HUDEP-2 (cell line): ENCODE results near the gene ITPKB.
"Not testable (repeated sequence)": the region's sequence is repeated elsewhere in the genome, so short reads cannot be mapped to it uniquely, and the experiment has no call there.

ENCODE experiments used
- DNase-seq, 76 experiments: peaks; one replicate each; lab custom pipeline; 2025; ENCODE audit not compliant: unreplicated experiment in 76 of 76; lab: John Stamatoyannopoulos, UW

The ITPKB gene

GRCh38 chr1:226761322-226761721 is 22.2 kb upstream of the ITPKB start:
- no peak for DNase-seq

GRCh38 chr1:226754793-226755533 is 15.9 kb upstream of the ITPKB start:
- peak in 71 of 76 experiments; percentile 23 to 87 (median 59) for DNase-seq

- no peak for DNase-seq
Observed at GRCh38 chr1:226754097-226754496, 15.0 kb upstream of the ITPKB start.

- DNase-seq = no peak
Observed at GRCh38 chr1:226751703-226752102, 12.6 kb upstream of the ITPKB start.

GRCh38 chr1:226751214-226751613 is 12.1 kb upstream of the ITPKB start:
- DNase-seq = no peak

GRCh38 chr1:226749467-226749866 is 10.4 kb upstream of the ITPKB start:
- DNase-seq = no peak

GRCh38 chr1:226748306-226748705 is 9.2 kb upstream of the ITPKB start:
- no peak for DNase-seq

- DNase-seq = not testable (repeated sequence)
Observed at GRCh38 chr1:226747519-226748263, 8.6 kb upstream of the ITPKB start.

- DNase-seq = no peak
Observed at GRCh38 chr1:226743259-226743658, 4.2 kb upstream of the ITPKB start.

GRCh38 chr1:226741009-226741408 is 1.9 kb upstream of the ITPKB start:
- DNase-seq = no peak

- peak in 1 of 76 experiments; percentile 6 for DNase-seq
Observed at GRCh38 chr1:226739696-226740065, 599 bp upstream of the ITPKB start.

- peak in 30 of 76 experiments; percentile 6 to 62 (median 26) for DNase-seq
Observed at GRCh38 chr1:226738421-226738994, 574 bp downstream of the ITPKB start.

- peak in 31 of 76 experiments; percentile 10 to 67 (median 37) for DNase-seq
Observed at GRCh38 chr1:226737819-226738420, 1.2 kb downstream of the ITPKB start.

- DNase-seq = no peak
Observed at GRCh38 chr1:226736908-226737818, 1.9 kb downstream of the ITPKB start.

GRCh38 chr1:226736001-226736907 is 2.8 kb downstream of the ITPKB start:
- DNase-seq = no peak

- no peak for DNase-seq
Observed at GRCh38 chr1:226735576-226735975, 3.5 kb downstream of the ITPKB start.

- no peak for DNase-seq
Observed at GRCh38 chr1:226734611-226735153, 4.4 kb downstream of the ITPKB start.

- no peak for DNase-seq
Observed at GRCh38 chr1:226733876-226734275, 5.2 kb downstream of the ITPKB start.

- DNase-seq = peak in 37 of 76 experiments; percentile 6 to 74 (median 31)
Observed at GRCh38 chr1:226733304-226733703, 5.8 kb downstream of the ITPKB start.
